K562 (cell line): ENCODE data around the gene TAF3. TPM values are rescaled to one million over a fixed set of nuclear protein-coding genes. Genes with fewer than 3 reads are reported as not detected.

Experiments
- BDP1 ChIP-seq: IDR thresholded peaks from 3 replicates; pipeline ENCODE4 v1.6.1; 2011; ENCODE audit not compliant: insufficient read length, insufficient read depth
- ELK1 ChIP-seq: sonication (generic); formaldehyde crosslinking; IDR thresholded peaks from 2 replicates; pipeline ENCODE4 v1.8.1; 2022; ENCODE audit warnings: missing genetic modification reagents
- MBD2 ChIP-seq: sonication (generic); IDR thresholded peaks from 2 replicates; pipeline ENCODE4 v1.6.1; 2016; ENCODE audit warnings: low read depth, borderline replicate concordance
- MIER1 ChIP-seq: fragments of 450-650 bp; IDR thresholded peaks from 2 replicates; pipeline ENCODE4 v1.6.1; 2016; ENCODE audit warnings: antibody characterized with exemption, mild to moderate bottlenecking, low read depth
- PKNOX1 ChIP-seq: fragments of 450-650 bp; IDR thresholded peaks from 2 replicates; pipeline ENCODE4 v1.6.1; 2016
- POLR2B ChIP-seq: fragments of 450-650 bp; IDR thresholded peaks from 2 replicates; pipeline ENCODE4 v1.6.1; 2018; ENCODE audit warnings: low read depth; ENCODE audit not compliant: partially characterized antibody
- PREB ChIP-seq: sonication (generic); formaldehyde crosslinking; IDR thresholded peaks from 2 replicates; pipeline ENCODE4 v1.8.1; 2023; ENCODE audit warnings: mild to moderate bottlenecking, missing genetic modification reagents
- RBM39 ChIP-seq: fragments of 200-400 bp; formaldehyde crosslinking; optimal IDR thresholded peaks from 2 replicates; pipeline ENCODE3; 2018; ENCODE audit warnings: low read depth, low read length
- TSC22D4 ChIP-seq: fragments of 450-650 bp; IDR thresholded peaks from 2 replicates; pipeline ENCODE4 v1.6.1; 2016; ENCODE audit warnings: missing genetic modification characterization, missing biosample characterization, control low read depth
- U2AF2 ChIP-seq: fragments of 200-400 bp; formaldehyde crosslinking; optimal IDR thresholded peaks from 2 replicates; pipeline ENCODE3; 2017; ENCODE audit warnings: low read depth, mild to moderate bottlenecking, low read length
- ZNF384 ChIP-seq: IDR thresholded peaks from 2 replicates; pipeline ENCODE4 v1.6.1; 2012; ENCODE audit warnings: low read depth, low read length, improper control_type of control experiment
- ZNF57 ChIP-seq: fragments of 450-650 bp; formaldehyde crosslinking; IDR thresholded peaks from 2 replicates; pipeline ENCODE4 v1.4.0; 2020; ENCODE audit warnings: mild to moderate bottlenecking, moderate library complexity
- ZNF830 ChIP-seq: fragments of 250-450 bp; sonication (Bioruptor Pico); IDR thresholded peaks from 2 replicates; pipeline ENCODE4 v1.5.0; 2021; ENCODE audit warnings: mild to moderate bottlenecking
- polyA plus RNA-seq, 8 experiments: library from polyadenylated mRNA; depleted of rRNA in 4 of 8; stranded (reverse) in 5 of 8; unstranded in 3 of 8; fragments of >200 nt; fragmentation: Nextera tagmentation in 2 of 8; fragmentation: Illumina TruSeq in 1 of 8; extraction: Ambion mirVana in 2 of 8; extraction: Trizol in 1 of 8; gene quantifications; 2 replicates each; pipeline versions ENCODE4 v1.2.1 to v1.2.3, GENCODE V29; 2011 to 2014; ENCODE audit warnings: inconsistent platforms in 1 of 8, missing spikeins in 1 of 8
- total RNA-seq, 7 experiments: library from RNA; depleted of rRNA in 6 of 7; stranded (reverse); fragments of >200 nt in 6 of 7; fragmentation: Illumina TruSeq in 2 of 7; extraction: Trizol in 2 of 7; gene quantifications; 2 replicates each; pipeline versions ENCODE4 v1.2.1 to v1.2.3, GENCODE V29; 2011 to 2021; ENCODE audit warnings: low replicate concordance in 1 of 7
- TF ChIP-seq, protein P1 (sequence below), 2 experiments: fragments of 450-650 bp in 1 of 2; sonication (generic) in 1 of 2; formaldehyde crosslinking in 1 of 2; IDR thresholded peaks; 2 replicates each; pipeline versions ENCODE4 v1.7.1 to v1.9.0; 2016 to 2022; ENCODE audit warnings: inconsistent platforms in 1 of 2, mild to moderate bottlenecking in 1 of 2, missing genetic modification reagents in 1 of 2

Gene TAF3
- total and polyA plus RNA-seq, 9 of the 15 experiments (the other 6 are each of a cell fraction or from before 2014, with no cell fraction given), result 1.5 to 9.9 (median 4.1) TPM

DNA sequence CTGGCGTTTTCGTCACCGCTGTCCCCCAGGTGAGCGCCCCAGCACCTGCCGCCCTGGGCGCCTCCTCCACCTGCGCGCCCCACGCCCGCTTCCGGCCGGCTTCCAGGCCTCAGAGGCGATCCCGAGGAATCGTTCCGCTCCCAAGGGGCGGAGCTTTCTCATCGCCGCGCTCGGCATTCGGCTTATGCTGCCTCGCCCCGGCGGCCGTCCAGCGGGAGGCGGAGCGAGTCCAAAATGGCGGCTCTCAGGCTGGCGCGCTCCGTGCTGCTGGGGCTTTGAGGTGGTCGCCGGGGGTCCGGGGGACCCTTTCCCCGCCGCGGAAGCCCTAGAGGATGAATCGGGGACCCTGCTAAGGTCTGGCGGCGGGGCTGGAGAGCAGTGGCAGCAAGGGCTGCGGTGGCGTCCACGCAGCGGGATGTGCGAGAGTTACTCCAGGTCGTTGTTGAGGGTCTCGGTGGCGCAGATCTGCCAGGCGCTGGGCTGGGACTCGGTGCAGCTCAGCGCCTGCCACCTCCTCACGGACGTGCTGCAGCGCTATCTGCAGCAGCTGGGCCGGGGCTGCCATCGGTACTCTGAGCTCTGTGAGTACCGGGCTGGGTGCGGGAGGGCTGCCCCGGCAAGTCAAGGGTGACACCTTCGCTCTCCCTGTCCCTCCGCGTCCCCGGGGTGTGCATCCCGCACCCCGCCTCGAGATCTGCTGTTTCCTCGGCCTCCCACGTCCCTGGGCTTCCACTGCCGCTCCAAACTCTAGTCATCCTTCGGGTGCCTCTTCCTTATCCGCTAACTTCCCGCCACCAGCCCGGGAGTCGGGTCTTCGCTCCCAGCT lies at the start of gene TAF3 (continued):
- TF ChIP-seq, protein P1, sequence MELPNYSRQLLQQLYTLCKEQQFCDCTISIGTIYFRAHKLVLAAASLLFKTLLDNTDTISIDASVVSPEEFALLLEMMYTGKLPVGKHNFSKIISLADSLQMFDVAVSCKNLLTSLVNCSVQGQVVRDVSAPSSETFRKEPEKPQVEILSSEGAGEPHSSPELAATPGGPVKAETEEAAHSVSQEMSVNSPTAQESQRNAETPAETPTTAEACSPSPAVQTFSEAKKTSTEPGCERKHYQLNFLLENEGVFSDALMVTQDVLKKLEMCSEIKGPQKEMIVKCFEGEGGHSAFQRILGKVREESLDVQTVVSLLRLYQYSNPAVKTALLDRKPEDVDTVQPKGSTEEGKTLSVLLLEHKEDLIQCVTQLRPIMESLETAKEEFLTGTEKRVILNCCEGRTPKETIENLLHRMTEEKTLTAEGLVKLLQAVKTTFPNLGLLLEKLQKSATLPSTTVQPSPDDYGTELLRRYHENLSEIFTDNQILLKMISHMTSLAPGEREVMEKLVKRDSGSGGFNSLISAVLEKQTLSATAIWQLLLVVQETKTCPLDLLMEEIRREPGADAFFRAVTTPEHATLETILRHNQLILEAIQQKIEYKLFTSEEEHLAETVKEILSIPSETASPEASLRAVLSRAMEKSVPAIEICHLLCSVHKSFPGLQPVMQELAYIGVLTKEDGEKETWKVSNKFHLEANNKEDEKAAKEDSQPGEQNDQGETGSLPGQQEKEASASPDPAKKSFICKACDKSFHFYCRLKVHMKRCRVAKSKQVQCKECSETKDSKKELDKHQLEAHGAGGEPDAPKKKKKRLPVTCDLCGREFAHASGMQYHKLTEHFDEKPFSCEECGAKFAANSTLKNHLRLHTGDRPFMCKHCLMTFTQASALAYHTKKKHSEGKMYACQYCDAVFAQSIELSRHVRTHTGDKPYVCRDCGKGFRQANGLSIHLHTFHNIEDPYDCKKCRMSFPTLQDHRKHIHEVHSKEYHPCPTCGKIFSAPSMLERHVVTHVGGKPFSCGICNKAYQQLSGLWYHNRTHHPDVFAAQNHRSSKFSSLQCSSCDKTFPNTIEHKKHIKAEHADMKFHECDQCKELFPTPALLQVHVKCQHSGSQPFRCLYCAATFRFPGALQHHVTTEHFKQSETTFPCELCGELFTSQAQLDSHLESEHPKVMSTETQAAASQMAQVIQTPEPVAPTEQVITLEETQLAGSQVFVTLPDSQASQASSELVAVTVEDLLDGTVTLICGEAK (IDR thresholded peaks at IDR 0.05), result peak; percentile 73
- TF ChIP-seq, protein P1 (CRISPR knock-in tag; IDR thresholded peaks at IDR 0.05), result no peak
- no peak for TF ChIP-seq ZNF384
- TF ChIP-seq U2AF2, result no peak
- TF ChIP-seq ZNF830, result no peak
- no peak for TF ChIP-seq PKNOX1
- TF ChIP-seq BDP1, result no peak
- 0 out of 2 replicates have a peak, but pooled peaks have one; percentile 33 for TF ChIP-seq MBD2
- TF ChIP-seq POLR2B, result peak; percentile 92
- no peak for TF ChIP-seq TSC22D4
- TF ChIP-seq MIER1, result no peak
- TF ChIP-seq ZNF57 (CRISPR knock-in tag), result no peak
- no peak for TF ChIP-seq PREB (CRISPR knock-in tag)
- TF ChIP-seq ELK1 (CRISPR knock-in tag), result no peak
- no peak for TF ChIP-seq RBM39
